A673 (cell line): ENCODE data around the gene MYOC. TPM values are rescaled to one million over a fixed set of nuclear protein-coding genes. Genes with fewer than 3 reads are reported as not detected.

ENCODE experiments used
- BruUV-seq: library from RNA; stranded (reverse); fragments of 400-500 nt; replicated peaks from 2 replicates; lab custom pipeline; 2021; lab: Mats Ljungman, UMichigan
- CTCF ChIA-PET: fragments of 300-600 bp; sonication (Branson Sonifier 250); formaldehyde crosslinking; loops from one replicate; lab custom pipeline; 2022; ENCODE audit warnings: antibody characterized with exemption; lab: Charles Lee
- POLR2A ChIA-PET: fragments of 300-600 bp; sonication (Branson Sonifier 250); formaldehyde crosslinking; loops from one replicate; lab custom pipeline; 2022; ENCODE audit warnings: antibody characterized with exemption; ENCODE audit not compliant: low non-redundant PET; lab: Charles Lee
- DNase-seq: peaks from one replicate; pipeline ENCODE4 v3.0.0-alpha.2; 2015; ENCODE audit warnings: low spot score
- H3K27ac ChIP-seq: fragments of 200-600 bp; sonication (generic); 2 replicates; pipeline ENCODE4 v1.5.1; 2016; ENCODE audit warnings: mixed run types, low read depth, mild to moderate bottlenecking, mixed read lengths, antibody characterized with exemption, low read length; ENCODE audit not compliant: poor library complexity, severe bottlenecking
- H3K27me3 ChIP-seq: fragments of 200-600 bp; sonication (generic); replicated peaks from 2 replicates; pipeline ENCODE4 v1.6.1; 2017; ENCODE audit warnings: mixed run types, low read depth, mild to moderate bottlenecking, mixed read lengths, antibody characterized with exemption, low read length; ENCODE audit not compliant: insufficient read depth, poor library complexity
- H3K36me3 ChIP-seq: fragments of 200-600 bp; sonication (generic); 2 replicates; pipeline ENCODE4 v1.6.1; 2016; ENCODE audit warnings: mixed run types, mild to moderate bottlenecking, mixed read lengths, antibody characterized with exemption, low read length; ENCODE audit not compliant: insufficient read depth, poor library complexity, severe bottlenecking
- H3K4me1 ChIP-seq: fragments of 200-600 bp; sonication (generic); 2 replicates; pipeline ENCODE4 v1.6.1; 2017; ENCODE audit warnings: mixed run types, mild to moderate bottlenecking, mixed read lengths, antibody characterized with exemption, low read length; ENCODE audit not compliant: insufficient read depth, poor library complexity, severe bottlenecking
- H3K4me3 ChIP-seq: fragments of 200-600 bp; sonication (generic); 2 replicates; pipeline ENCODE4 v1.5.1; 2016; ENCODE audit warnings: low read depth, mixed run types, mild to moderate bottlenecking, mixed read lengths, low read length; ENCODE audit not compliant: poor library complexity, severe bottlenecking
- H3K9me3 ChIP-seq: fragments of 200-600 bp; sonication (generic); 2 replicates; pipeline ENCODE4 v1.6.1; 2016; ENCODE audit warnings: mixed run types, low read depth, mild to moderate bottlenecking, mixed read lengths, antibody characterized with exemption, low read length; ENCODE audit not compliant: poor library complexity, severe bottlenecking
- EZH2 ChIP-seq: fragments of 200-600 bp; sonication (generic); IDR thresholded peaks from 2 replicates; pipeline ENCODE4 v1.6.1; 2017; ENCODE audit warnings: borderline replicate concordance, low read depth, mild to moderate bottlenecking, mixed read lengths, antibody characterized with exemption, low read length; ENCODE audit not compliant: poor library complexity, severe bottlenecking
- intact Hi-C: fragments of 100-400 bp; cut with micrococcal nuclease; formaldehyde crosslinking; loops from one replicate; pipeline ENCODE4 v1.10.0; 2022; ENCODE audit not compliant: unreplicated experiment
- total RNA-seq: library from RNA; stranded (reverse); gene quantifications from 2 replicates; pipeline ENCODE4 v1.2.3, GENCODE V29; 2021
- TF ChIP-seq, protein P1 (sequence below): fragments of 300-800, 200-600 bp; sonication (generic); conservative IDR thresholded peaks from 2 replicates; pipeline ENCODE4 v1.5.1; 2017; ENCODE audit warnings: low read depth, mild to moderate bottlenecking, antibody characterized with exemption, low read length, moderate library complexity, mixed read lengths

Gene MYOC
- total RNA-seq, 1 experiment from 2014 or later: not detected

DNA sequence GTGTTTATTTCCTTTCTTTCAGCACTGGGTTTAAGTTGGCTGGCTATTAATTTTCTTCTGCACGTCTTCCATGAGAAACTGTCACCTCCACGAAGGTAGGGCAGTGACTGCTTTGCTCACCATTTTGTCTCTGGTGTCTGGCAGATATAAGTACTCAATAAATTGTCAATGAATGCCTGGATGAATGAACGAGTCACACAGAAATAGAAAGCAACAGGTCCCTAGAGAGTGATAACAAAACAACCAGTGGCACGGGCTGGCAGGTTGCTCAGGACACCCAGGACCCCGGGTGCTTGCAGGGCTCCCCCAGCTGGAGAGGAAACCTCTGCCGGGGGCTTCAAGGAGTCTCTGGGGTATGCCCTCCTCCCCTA, 3.2 kb upstream of the MYOC start:
- H3K4me1 ChIP-seq: peaks cover 4% of the 10 kb centered on the region
- H3K36me3 ChIP-seq: no peaks in the 10 kb centered on the region
- no peak overlapping the region for H3K27ac ChIP-seq
- intact Hi-C loops: loop anchor here (2.0 kb wide), 1 partner anchor 61 kb away; no protein-coding TSS in a partner anchor
- no peaks in the 10 kb centered on the region for H3K9me3 ChIP-seq
- no peak for DNase-seq
- no peak overlapping the region for H3K4me3 ChIP-seq
- no TSS peak for BruUV-seq
- POLR2A ChIA-PET: no interaction called here
- CTCF ChIA-PET: interaction anchor here (2.0 kb wide), 1 partner anchor 60 kb away, joined by 9 read pairs; no protein-coding TSS in a partner anchor
- H3K27me3 ChIP-seq: no peaks in the 10 kb centered on the region
- TF ChIP-seq, protein P1, sequence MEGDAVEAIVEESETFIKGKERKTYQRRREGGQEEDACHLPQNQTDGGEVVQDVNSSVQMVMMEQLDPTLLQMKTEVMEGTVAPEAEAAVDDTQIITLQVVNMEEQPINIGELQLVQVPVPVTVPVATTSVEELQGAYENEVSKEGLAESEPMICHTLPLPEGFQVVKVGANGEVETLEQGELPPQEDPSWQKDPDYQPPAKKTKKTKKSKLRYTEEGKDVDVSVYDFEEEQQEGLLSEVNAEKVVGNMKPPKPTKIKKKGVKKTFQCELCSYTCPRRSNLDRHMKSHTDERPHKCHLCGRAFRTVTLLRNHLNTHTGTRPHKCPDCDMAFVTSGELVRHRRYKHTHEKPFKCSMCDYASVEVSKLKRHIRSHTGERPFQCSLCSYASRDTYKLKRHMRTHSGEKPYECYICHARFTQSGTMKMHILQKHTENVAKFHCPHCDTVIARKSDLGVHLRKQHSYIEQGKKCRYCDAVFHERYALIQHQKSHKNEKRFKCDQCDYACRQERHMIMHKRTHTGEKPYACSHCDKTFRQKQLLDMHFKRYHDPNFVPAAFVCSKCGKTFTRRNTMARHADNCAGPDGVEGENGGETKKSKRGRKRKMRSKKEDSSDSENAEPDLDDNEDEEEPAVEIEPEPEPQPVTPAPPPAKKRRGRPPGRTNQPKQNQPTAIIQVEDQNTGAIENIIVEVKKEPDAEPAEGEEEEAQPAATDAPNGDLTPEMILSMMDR: 0 out of 2 replicates have a peak, but pooled peaks have one; percentile 6
- no peak for TF ChIP-seq EZH2

DNA sequence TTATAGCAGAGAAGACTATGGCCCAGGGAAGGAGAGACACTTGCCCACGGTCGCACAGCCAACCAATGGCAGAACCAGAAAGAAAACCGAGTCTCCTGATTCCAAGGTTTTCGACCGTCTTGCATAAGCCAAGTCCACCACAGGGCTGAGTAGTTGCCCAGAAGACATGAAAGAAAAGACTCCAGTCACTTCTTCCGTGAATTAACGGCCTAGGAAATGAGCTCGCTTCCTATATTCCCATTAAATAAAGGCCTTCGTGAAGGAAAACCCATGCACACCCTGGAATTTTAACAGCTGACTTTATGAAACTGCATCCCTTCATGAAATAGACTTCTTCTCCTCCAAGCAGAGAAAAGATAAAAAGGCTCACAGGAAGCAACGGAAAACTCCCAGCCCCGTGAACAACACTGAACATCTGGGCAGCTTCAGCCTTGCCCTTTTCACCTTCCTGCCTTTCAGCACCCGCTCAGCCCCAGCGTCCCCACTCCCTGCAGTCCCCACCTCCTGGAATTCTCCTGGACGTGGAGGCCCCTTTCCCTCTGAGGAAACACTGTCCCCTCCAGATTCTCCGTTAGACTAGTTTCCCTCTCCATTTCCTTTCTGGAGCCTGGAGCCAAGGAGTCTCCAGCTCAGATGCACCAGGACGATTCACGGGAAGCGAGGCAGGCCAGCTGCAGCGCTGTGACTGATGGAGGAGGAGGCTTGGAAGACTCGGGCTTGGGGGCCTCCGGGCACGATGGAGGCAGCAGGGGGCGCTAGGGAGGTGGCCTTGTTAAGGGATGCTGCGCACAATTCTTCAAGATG, 2.7 kb upstream of the MYOC start:
- H3K9me3 ChIP-seq: no peaks in the 10 kb centered on the region
- no peaks in the 10 kb centered on the region for H3K27me3 ChIP-seq
- no TSS peak for BruUV-seq
- peak; percentile 83 for DNase-seq
- CTCF ChIA-PET: interaction anchor here (2.0 kb wide), 1 partner anchor 61 kb away, joined by 9 read pairs; no protein-coding TSS in a partner anchor
- POLR2A ChIA-PET: interaction anchor here (0.6 kb wide), 1 partner anchor 11 kb away, joined by 3 read pairs; no protein-coding TSS in a partner anchor
- intact Hi-C loops: loop anchor here (2.0 kb wide), 1 partner anchor 62 kb away; no protein-coding TSS in a partner anchor
- H3K27ac ChIP-seq: no peak overlapping the region
- no peak overlapping the region for H3K4me3 ChIP-seq
- H3K4me1 ChIP-seq: peaks cover 4% of the 10 kb centered on the region
- H3K36me3 ChIP-seq: no peaks in the 10 kb centered on the region
- no peak for TF ChIP-seq EZH2
- TF ChIP-seq, protein P1: peak; percentile 95

DNA sequence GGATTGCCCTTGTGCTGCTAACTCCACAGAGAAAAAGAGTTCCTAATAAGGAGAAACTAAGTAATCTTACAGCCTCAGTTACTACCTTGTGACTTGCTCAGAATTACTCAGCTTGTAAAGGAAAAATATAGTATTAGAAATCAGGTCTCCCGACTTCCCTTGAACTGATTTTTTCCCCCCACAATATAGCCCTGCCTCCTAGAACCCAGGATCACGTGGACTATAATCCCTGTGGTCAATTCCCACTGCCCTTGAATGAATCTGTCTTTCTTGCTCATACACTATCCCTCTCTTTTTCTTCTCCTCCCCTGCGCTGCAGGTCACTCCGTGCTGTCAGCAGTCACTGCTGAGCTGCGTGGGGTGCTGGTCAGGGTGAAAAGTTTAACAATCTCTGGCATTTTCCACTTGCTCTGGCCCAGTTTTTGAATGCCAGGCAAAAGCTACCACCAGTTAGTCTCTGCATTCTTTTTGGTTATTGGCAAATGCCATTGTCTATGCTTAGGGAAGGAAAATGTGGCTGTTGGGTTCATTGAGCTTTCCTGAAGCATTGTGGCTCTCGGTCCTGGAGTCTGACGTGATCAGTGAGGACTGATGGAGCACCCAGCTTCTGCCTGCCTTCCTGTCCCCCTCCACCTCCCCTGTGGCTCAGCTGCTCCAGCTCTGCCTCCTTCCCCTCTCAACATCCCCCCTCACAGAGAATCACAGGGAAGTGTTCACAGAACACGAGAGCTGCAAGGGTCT, 1.9 kb upstream of the MYOC start:
- DNase-seq: no peak
- Histone ChIP-seq H3K9me3 (no peaks in the 10 kb centered on the region), H3K27ac (no peak overlapping the region), H3K36me3 (no peaks in the 10 kb centered on the region), H3K27me3 (no peaks in the 10 kb centered on the region), H3K4me3 (no peak overlapping the region), H3K4me1 (peaks cover 4% of the 10 kb centered on the region)
- BruUV-seq: no TSS peak
- ChIA-PET POLR2A (interaction anchor here (0.6 kb wide), 1 partner anchor 10 kb away, joined by 3 read pairs; no protein-coding TSS in a partner anchor), CTCF (interaction anchor here (2.0 kb wide), 1 partner anchor 62 kb away, joined by 9 read pairs; no protein-coding TSS in a partner anchor)
- intact Hi-C loops: loop anchor here (2.0 kb wide), 1 partner anchor 62 kb away; no protein-coding TSS in a partner anchor
- TF ChIP-seq EZH2: no peak
- TF ChIP-seq, protein P1: no peak
